Mesendoderm (in vitro differentiated cells): Measurements from ENCODE around the gene UGT1A4.

ENCODE experiments used
- DNase-seq: peaks from one replicate; pipeline ENCODE4 v3.0.0; 2013
- H2AK5ac ChIP-seq: 2 replicates; pipeline ENCODE4 v1.6.1; 2013; ENCODE audit warnings: low read length, inconsistent platforms
- H2BK120ac ChIP-seq: 2 replicates; pipeline ENCODE4 v1.6.1; 2013; ENCODE audit warnings: low read depth, mild to moderate bottlenecking, low read length, moderate library complexity, mixed read lengths
- H2BK15ac ChIP-seq: replicated peaks from 2 replicates; pipeline ENCODE4 v1.6.1; 2013; ENCODE audit warnings: low read depth, mild to moderate bottlenecking, moderate library complexity
- H2BK5ac ChIP-seq: 2 replicates; pipeline ENCODE4 v1.6.1; 2013; ENCODE audit warnings: low read length, inconsistent platforms
- H3K18ac ChIP-seq: 2 replicates; pipeline ENCODE4 v1.6.1; 2013; ENCODE audit warnings: mild to moderate bottlenecking, low read length, mixed read lengths
- H3K23ac ChIP-seq: one replicate; pipeline ENCODE4 v1.6.1; 2013; ENCODE audit warnings: low read length
- H3K27ac ChIP-seq: 2 replicates; pipeline ENCODE4 v1.5.1; 2013; ENCODE audit warnings: low read depth, mild to moderate bottlenecking, inconsistent platforms, low read length, moderate library complexity
- H3K27me3 ChIP-seq: 2 replicates; pipeline ENCODE4 v1.6.1; 2013; ENCODE audit warnings: low read length, control low read depth, mild to moderate bottlenecking, inconsistent platforms; ENCODE audit not compliant: insufficient read depth, poor library complexity
- H3K36me3 ChIP-seq: 2 replicates; pipeline ENCODE4 v1.6.1; 2013; ENCODE audit warnings: low read length, inconsistent platforms; ENCODE audit not compliant: control insufficient read depth, insufficient read depth
- H3K4ac ChIP-seq: one replicate; pipeline ENCODE4 v1.6.1; 2013; ENCODE audit warnings: low read depth, mild to moderate bottlenecking, low read length, moderate library complexity
- H3K4me1 ChIP-seq: 2 replicates; pipeline ENCODE4 v1.6.1; 2013; ENCODE audit warnings: low read depth, low read length, inconsistent platforms; ENCODE audit not compliant: control insufficient read depth
- H3K4me2 ChIP-seq: 2 replicates; pipeline ENCODE4 v1.6.1; 2013; ENCODE audit warnings: low read length
- H3K4me3 ChIP-seq: 2 replicates; pipeline ENCODE4 v1.5.1; 2013; ENCODE audit warnings: mild to moderate bottlenecking, low read length
- H3K56ac ChIP-seq: one replicate; pipeline ENCODE4 v1.6.1; 2013; ENCODE audit warnings: low read length
- H3K79me1 ChIP-seq: 2 replicates; pipeline ENCODE4 v1.6.1; 2013; ENCODE audit warnings: low read length, inconsistent platforms
- H3K79me2 ChIP-seq: 2 replicates; pipeline ENCODE4 v1.6.1; 2013; ENCODE audit warnings: mild to moderate bottlenecking, low read length; ENCODE audit not compliant: control insufficient read depth, insufficient read depth
- H3K9ac ChIP-seq: 2 replicates; pipeline ENCODE4 v1.6.1; 2013; ENCODE audit warnings: low read length, inconsistent platforms
- H4K5ac ChIP-seq: one replicate; pipeline ENCODE4 v1.6.1; 2013; ENCODE audit warnings: low read length
- H4K8ac ChIP-seq: one replicate; pipeline ENCODE4 v1.6.1; 2013; ENCODE audit warnings: low read depth, mild to moderate bottlenecking, control low read depth, low read length, moderate library complexity
- WGBS: extraction: QIAGEN DNeasy Blood & Tissue Kit; methylation state at CpG from one replicate; pipeline ENCODE4 v1.1.7; 2013; ENCODE audit warnings: low lambda C conversion rate, missing lambda C conversion rate; ENCODE audit not compliant: insufficient coverage; ENCODE audit errors: extremely low coverage; 5-methylcytosine and 5-hydroxymethylcytosine counted together

Gene UGT1A4

GRCh38 chr2:233686928-233687327, 31.6 kb upstream of the UGT1A4 start:
- H4K5ac ChIP-seq, result no peak overlapping the region
- DNase-seq, result no peak
- H2BK5ac ChIP-seq, result no peak overlapping the region
- no peak overlapping the region for H2BK120ac ChIP-seq
- H4K8ac ChIP-seq, result no peak overlapping the region
- no peak overlapping the region for H3K9ac ChIP-seq
- no peaks in the 10 kb centered on the region for H3K79me1 ChIP-seq
- no peak overlapping the region for H3K4me2 ChIP-seq
- H3K4ac ChIP-seq, result no peak overlapping the region
- H3K18ac ChIP-seq, result no peak overlapping the region
- no peaks in the 10 kb centered on the region for H3K79me2 ChIP-seq
- no peaks in the 10 kb centered on the region for H3K4me1 ChIP-seq
- H3K36me3 ChIP-seq, result no peaks in the 10 kb centered on the region
- H3K56ac ChIP-seq, result no peak overlapping the region
- H3K27ac ChIP-seq, result no peak overlapping the region
- H2BK15ac ChIP-seq, result no peak overlapping the region
- no peak overlapping the region for H3K4me3 ChIP-seq
- H3K27me3 ChIP-seq, result no peaks in the 10 kb centered on the region
- H2AK5ac ChIP-seq, result no peak overlapping the region
- WGBS, result no CpG with 5 or more reads among the region's 5 CpGs
- H3K23ac ChIP-seq, result no peak overlapping the region

GRCh38 chr2:233688341-233688740, 30.2 kb upstream of the UGT1A4 start:
- Histone ChIP-seq H2BK15ac (no peak overlapping the region), H2AK5ac (no peak overlapping the region), H3K9ac (no peak overlapping the region), H3K18ac (no peak overlapping the region), H3K4me3 (no peak overlapping the region), H4K5ac (no peak overlapping the region), H3K79me1 (no peaks in the 10 kb centered on the region), H2BK120ac (no peak overlapping the region), H3K56ac (no peak overlapping the region), H3K27ac (no peak overlapping the region), H3K4me2 (no peak overlapping the region), H3K79me2 (no peaks in the 10 kb centered on the region), H2BK5ac (no peak overlapping the region), H3K27me3 (no peaks in the 10 kb centered on the region), H3K4ac (no peak overlapping the region), H3K36me3 (no peaks in the 10 kb centered on the region), H4K8ac (no peak overlapping the region), H3K23ac (no peak overlapping the region), H3K4me1 (no peaks in the 10 kb centered on the region)
- no CpG with 5 or more reads among the region's 5 CpGs for whole genome bisulfite sequencing
- no peak for DNase-seq

GRCh38 chr2:233689031-233689430, 29.5 kb upstream of the UGT1A4 start:
- H3K36me3 ChIP-seq, result no peaks in the 10 kb centered on the region
- no peak for DNase-seq
- no peak overlapping the region for H3K18ac ChIP-seq
- no peaks in the 10 kb centered on the region for H3K79me2 ChIP-seq
- H3K4me3 ChIP-seq, result no peak overlapping the region
- H4K8ac ChIP-seq, result no peak overlapping the region
- no peaks in the 10 kb centered on the region for H3K27me3 ChIP-seq
- H3K56ac ChIP-seq, result no peak overlapping the region
- H3K9ac ChIP-seq, result no peak overlapping the region
- H2AK5ac ChIP-seq, result no peak overlapping the region
- H3K23ac ChIP-seq, result no peak overlapping the region
- H3K4me2 ChIP-seq, result no peak overlapping the region
- H3K4me1 ChIP-seq, result no peaks in the 10 kb centered on the region
- H3K27ac ChIP-seq, result no peak overlapping the region
- no peak overlapping the region for H3K4ac ChIP-seq
- H2BK120ac ChIP-seq, result no peak overlapping the region
- H2BK5ac ChIP-seq, result no peak overlapping the region
- H2BK15ac ChIP-seq, result no peak overlapping the region
- H4K5ac ChIP-seq, result no peak overlapping the region
- no peaks in the 10 kb centered on the region for H3K79me1 ChIP-seq

- no peak overlapping the region for H2BK120ac ChIP-seq
- no peaks in the 10 kb centered on the region for H3K27me3 ChIP-seq
- DNase-seq, result no peak
- no peak overlapping the region for H3K4me2 ChIP-seq
- no peak overlapping the region for H2BK15ac ChIP-seq
- no peak overlapping the region for H3K9ac ChIP-seq
- no CpG with 5 or more reads among the region's 3 CpGs for WGBS
- H3K4me1 ChIP-seq, result no peaks in the 10 kb centered on the region
- H4K8ac ChIP-seq, result no peak overlapping the region
- no peak overlapping the region for H3K18ac ChIP-seq
- no peak overlapping the region for H2AK5ac ChIP-seq
- H3K27ac ChIP-seq, result no peak overlapping the region
- H3K36me3 ChIP-seq, result no peaks in the 10 kb centered on the region
- H3K79me1 ChIP-seq, result no peaks in the 10 kb centered on the region
- H3K56ac ChIP-seq, result no peak overlapping the region
- no peak overlapping the region for H3K23ac ChIP-seq
- H3K4me3 ChIP-seq, result no peak overlapping the region
- no peak overlapping the region for H3K4ac ChIP-seq
- no peak overlapping the region for H2BK5ac ChIP-seq
- H4K5ac ChIP-seq, result no peak overlapping the region
- H3K79me2 ChIP-seq, result no peaks in the 10 kb centered on the region
These were observed 29.0 kb upstream of the UGT1A4 start for GRCh38 chr2:233689501-233689900.

- Histone ChIP-seq H3K36me3 (no peaks in the 10 kb centered on the region), H3K27me3 (no peaks in the 10 kb centered on the region), H3K23ac (no peak overlapping the region), H3K4me1 (no peaks in the 10 kb centered on the region), H3K9ac (no peak overlapping the region), H3K27ac (no peak overlapping the region), H4K8ac (no peak overlapping the region), H3K4me3 (no peak overlapping the region), H4K5ac (no peak overlapping the region), H3K4ac (no peak overlapping the region), H3K56ac (no peak overlapping the region), H2BK120ac (no peak overlapping the region), H2BK5ac (no peak overlapping the region), H3K79me2 (no peaks in the 10 kb centered on the region), H3K4me2 (no peak overlapping the region), H2BK15ac (no peak overlapping the region), H3K18ac (no peak overlapping the region), H2AK5ac (no peak overlapping the region), H3K79me1 (no peaks in the 10 kb centered on the region)
- no CpG with 5 or more reads among the region's 4 CpGs for WGBS
- no peak for DNase-seq
These were observed 28.1 kb upstream of the UGT1A4 start for GRCh38 chr2:233690444-233690843.

- no peak overlapping the region for H2BK5ac ChIP-seq
- no peak overlapping the region for H4K5ac ChIP-seq
- H3K18ac ChIP-seq, result no peak overlapping the region
- H3K23ac ChIP-seq, result no peak overlapping the region
- no peak overlapping the region for H2BK15ac ChIP-seq
- H3K27me3 ChIP-seq, result no peaks in the 10 kb centered on the region
- no peak overlapping the region for H3K9ac ChIP-seq
- no peak overlapping the region for H3K27ac ChIP-seq
- no peak overlapping the region for H3K4ac ChIP-seq
- no peak overlapping the region for H4K8ac ChIP-seq
- DNase-seq, result no peak
- WGBS, result no CpG with 5 or more reads among the region's 11 CpGs
- no peak overlapping the region for H3K4me3 ChIP-seq
- H3K4me1 ChIP-seq, result no peaks in the 10 kb centered on the region
- no peaks in the 10 kb centered on the region for H3K79me2 ChIP-seq
- no peaks in the 10 kb centered on the region for H3K36me3 ChIP-seq
- no peaks in the 10 kb centered on the region for H3K79me1 ChIP-seq
- H2AK5ac ChIP-seq, result no peak overlapping the region
- no peak overlapping the region for H3K56ac ChIP-seq
- H3K4me2 ChIP-seq, result no peak overlapping the region
- no peak overlapping the region for H2BK120ac ChIP-seq
These were observed 26.8 kb upstream of the UGT1A4 start for GRCh38 chr2:233691443-233692433.
